B cell (primary cell): ENCODE measurements around the gene PLBD1. TPM values are rescaled to one million over a fixed set of nuclear protein-coding genes. Genes with fewer than 3 reads are reported as not detected.

Experiments used
- ATAC-seq: fragments of 200-7000 bp; cut with Tn5 transposase; one replicate; pipeline ENCODE4 v1.10.0; 2021; ENCODE audit warnings: low read depth, mild to moderate bottlenecking, moderate number of reproducible peaks, moderate library complexity
- CTCF ChIA-PET: fragments of 350-600 bp; sonication (Branson Sonifier 250); formaldehyde crosslinking; loops from one replicate; lab custom pipeline; 2021; ENCODE audit warnings: antibody characterized with exemption, inconsistent platforms; lab: Charles Lee
- POLR2A ChIA-PET: fragments of 350-600 bp; sonication (Branson Sonifier 250); formaldehyde crosslinking; loops from one replicate; lab custom pipeline; 2021; ENCODE audit warnings: antibody characterized with exemption; lab: Charles Lee
- DNase-seq: peaks from one replicate; pipeline ENCODE4 v3.0.0; 2013
- H2AFZ ChIP-seq: 2 replicates; pipeline ENCODE4 v1.6.1; 2012; ENCODE audit warnings: mild to moderate bottlenecking, low read depth, low read length; ENCODE audit not compliant: insufficient read depth, poor library complexity, severe bottlenecking
- H3K27ac ChIP-seq, 2 donors: 1 replicate in 1 of 2; 2 replicates in 1 of 2; pipeline ENCODE4 v1.5.1; 2012 to 2013; ENCODE audit warnings: low read length in 2 of 2, mild to moderate bottlenecking in 2 of 2, moderate library complexity in 1 of 2
- H3K27me3 ChIP-seq, 4 experiments: fragments of 200-600 bp in 1 of 4; sonication (generic) in 1 of 4; replicated peaks in 1 of 4; 1 replicate in 2 of 4; 2 replicates in 2 of 4; pipeline versions ENCODE4 v1.6.1 to v1.7.0; 2013 to 2016; ENCODE audit warnings: low read length in 3 of 4, mild to moderate bottlenecking in 2 of 4, mixed read lengths in 1 of 4, moderate library complexity in 1 of 4; ENCODE audit not compliant: insufficient read depth in 4 of 4, control insufficient read depth in 3 of 4; ENCODE audit errors: control extremely low read depth in 1 of 4
- H3K36me3 ChIP-seq, 2 experiments: replicated peaks in 1 of 2; 1 replicate in 1 of 2; 2 replicates in 1 of 2; pipeline versions ENCODE4 v1.6.1 to v1.7.1; 2013; ENCODE audit warnings: low read length in 1 of 2; ENCODE audit not compliant: insufficient read depth in 2 of 2, control insufficient read depth in 1 of 2; ENCODE audit errors: control extremely low read depth in 1 of 2, extremely low read depth in 1 of 2
- H3K4me1 ChIP-seq, 2 donors: fragments of 200-600 bp in 1 of 2; sonication (generic) in 1 of 2; 1 replicate in 1 of 2; 2 replicates in 1 of 2; pipeline versions ENCODE4 v1.5.1 to v1.6.1; 2013 to 2017; ENCODE audit warnings: low read length in 2 of 2; ENCODE audit not compliant: control insufficient read depth in 2 of 2, insufficient read depth in 2 of 2
- H3K4me2 ChIP-seq: replicated peaks from 2 replicates; pipeline ENCODE3; 2012; ENCODE audit warnings: mild to moderate bottlenecking, low read depth, low read length; ENCODE audit not compliant: poor library complexity, severe bottlenecking
- H3K4me3 ChIP-seq, 5 experiments: fragments of 200-600 bp in 1 of 5; sonication (generic) in 1 of 5; 1 replicate in 3 of 5; 2 replicates in 2 of 5; pipeline versions ENCODE4 v1.5.1 to v1.7.0; 2011 to 2016; ENCODE audit warnings: low read length in 4 of 5, mild to moderate bottlenecking in 4 of 5, low read depth in 2 of 5, control low read depth in 1 of 5, moderate library complexity in 1 of 5; ENCODE audit not compliant: insufficient read depth in 1 of 5; ENCODE audit errors: control extremely low read depth in 1 of 5, extremely low read depth in 1 of 5
- H3K79me2 ChIP-seq: fragments of 200-600 bp; sonication (generic); one replicate; pipeline ENCODE4 v1.6.0; 2016; ENCODE audit warnings: low read length; ENCODE audit not compliant: control insufficient read depth, insufficient read depth
- H3K9ac ChIP-seq: fragments of 200-600 bp; sonication (generic); 2 replicates; pipeline ENCODE4 v1.6.1; 2017; ENCODE audit warnings: mild to moderate bottlenecking, low read length, moderate library complexity
- H3K9me3 ChIP-seq, 3 donors: one replicate each; pipeline versions ENCODE4 v1.6.1 to v1.7.1; 2013; ENCODE audit warnings: low read length in 2 of 3; ENCODE audit not compliant: control insufficient read depth in 2 of 3, insufficient read depth in 1 of 3; ENCODE audit errors: control extremely low read depth in 1 of 3
- H4K20me1 ChIP-seq: 2 replicates; pipeline ENCODE4 v1.6.0; 2012; ENCODE audit warnings: mild to moderate bottlenecking, low read length; ENCODE audit not compliant: insufficient read depth, control insufficient read depth, poor library complexity, severe bottlenecking
- H3K27ac Mint-ChIP-seq: one replicate; pipeline ENCODE4 v1.8.0; 2021; ENCODE audit warnings: mixed read lengths
- H3K27me3 Mint-ChIP-seq: one replicate; pipeline ENCODE4 v1.8.0; 2021; ENCODE audit warnings: mixed read lengths
- H3K4me1 Mint-ChIP-seq: one replicate; pipeline ENCODE4 v1.8.0; 2021; ENCODE audit warnings: mixed read lengths
- H3K4me3 Mint-ChIP-seq: one replicate; pipeline ENCODE4 v1.8.0; 2021; ENCODE audit warnings: mixed read lengths
- H3K9me3 Mint-ChIP-seq: one replicate; pipeline ENCODE4 v1.8.0; 2022; ENCODE audit warnings: mixed read lengths; ENCODE audit not compliant: insufficient read depth
- EZH2 ChIP-seq: IDR thresholded peaks from 2 replicates; pipeline ENCODE4 v1.6.1; 2012; ENCODE audit warnings: borderline replicate concordance, low read depth, mild to moderate bottlenecking, moderate library complexity, low read length; ENCODE audit not compliant: insufficient read depth, poor library complexity, severe bottlenecking
- WGBS: methylation state at CpG from one replicate; pipeline ENCODE4 v1.1.5; 2013; ENCODE audit warnings: missing lambda C conversion rate; ENCODE audit not compliant: insufficient coverage; 5-methylcytosine and 5-hydroxymethylcytosine counted together
- intact Hi-C: fragments of 100-400 bp; cut with micrococcal nuclease; formaldehyde crosslinking; loops from one replicate; pipeline ENCODE4 v1.10.0; 2022
- polyA plus RNA-seq: library from polyadenylated mRNA; depleted of rRNA; stranded (reverse); fragments of >200 nt; gene quantifications from 2 replicates; pipeline ENCODE4 v1.2.3, GENCODE V29; 2012
- total RNA-seq, 2 donors: library from RNA; stranded (reverse); fragments of 120-200 nt in 1 of 2; gene quantifications; 1 replicate in 1 of 2; 2 replicates in 1 of 2; pipeline versions ENCODE4 v1.2.3 to v1.2.4, GENCODE V29; 2013 to 2022
- TF ChIP-seq, protein P1 (sequence below): fragments of 200-600 bp; IDR thresholded peaks from one replicate; pipeline ENCODE4 v1.8.0; 2022; ENCODE audit warnings: antibody characterized with exemption, mild to moderate bottlenecking

PLBD1 gene
- total and polyA plus RNA-seq, 2 donors (not counting 1 experiment from before 2014, with no cell fraction given) = 1.1 to 1.6 TPM

DNA sequence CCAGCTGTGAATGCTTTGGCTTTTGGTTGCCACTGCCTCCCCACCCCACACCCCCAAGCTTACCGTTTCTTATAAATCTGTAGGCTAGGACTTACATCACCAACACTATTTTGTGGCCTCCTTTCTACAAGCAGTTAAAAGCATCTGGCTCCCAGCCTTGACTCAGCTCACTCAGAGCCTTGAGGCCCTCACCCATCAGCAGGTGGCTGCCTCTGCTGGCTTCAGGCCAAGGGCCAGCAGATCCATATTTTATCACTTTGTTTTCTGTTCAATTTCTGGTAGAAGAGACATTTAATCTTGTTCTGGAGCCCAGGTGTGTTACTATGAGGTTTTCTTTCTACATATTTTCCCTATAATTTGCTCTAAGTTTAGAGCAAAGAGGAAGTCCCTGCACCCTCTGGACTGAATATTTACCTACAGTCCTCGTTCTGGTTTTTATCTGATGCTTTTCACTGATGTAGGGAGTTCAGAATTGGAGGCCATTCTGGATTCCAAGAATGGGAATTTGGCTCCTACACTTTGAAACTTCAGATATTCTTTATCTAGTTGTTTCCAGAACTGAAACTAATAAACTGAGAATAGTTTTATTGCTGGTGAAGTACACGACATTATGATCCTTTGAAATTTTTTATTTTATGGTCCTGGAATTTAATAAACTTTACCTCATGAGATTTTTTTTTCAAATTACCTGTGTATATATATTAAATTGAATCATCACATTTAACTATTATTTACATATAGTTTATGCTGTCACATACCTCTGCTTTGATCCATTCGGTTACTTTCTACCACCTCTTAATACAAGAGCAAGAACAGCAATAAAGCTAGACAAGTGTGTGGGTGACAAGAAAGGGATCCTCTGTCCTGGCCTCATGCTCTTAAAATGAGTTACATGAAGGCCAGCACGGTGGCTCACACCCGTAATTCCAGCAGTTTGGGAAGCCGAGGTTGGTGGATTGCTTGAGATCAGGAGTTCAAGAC is 22.2 kb downstream of the PLBD1 start:
- TF ChIP-seq, protein P1, sequence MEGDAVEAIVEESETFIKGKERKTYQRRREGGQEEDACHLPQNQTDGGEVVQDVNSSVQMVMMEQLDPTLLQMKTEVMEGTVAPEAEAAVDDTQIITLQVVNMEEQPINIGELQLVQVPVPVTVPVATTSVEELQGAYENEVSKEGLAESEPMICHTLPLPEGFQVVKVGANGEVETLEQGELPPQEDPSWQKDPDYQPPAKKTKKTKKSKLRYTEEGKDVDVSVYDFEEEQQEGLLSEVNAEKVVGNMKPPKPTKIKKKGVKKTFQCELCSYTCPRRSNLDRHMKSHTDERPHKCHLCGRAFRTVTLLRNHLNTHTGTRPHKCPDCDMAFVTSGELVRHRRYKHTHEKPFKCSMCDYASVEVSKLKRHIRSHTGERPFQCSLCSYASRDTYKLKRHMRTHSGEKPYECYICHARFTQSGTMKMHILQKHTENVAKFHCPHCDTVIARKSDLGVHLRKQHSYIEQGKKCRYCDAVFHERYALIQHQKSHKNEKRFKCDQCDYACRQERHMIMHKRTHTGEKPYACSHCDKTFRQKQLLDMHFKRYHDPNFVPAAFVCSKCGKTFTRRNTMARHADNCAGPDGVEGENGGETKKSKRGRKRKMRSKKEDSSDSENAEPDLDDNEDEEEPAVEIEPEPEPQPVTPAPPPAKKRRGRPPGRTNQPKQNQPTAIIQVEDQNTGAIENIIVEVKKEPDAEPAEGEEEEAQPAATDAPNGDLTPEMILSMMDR = no peak
- TF ChIP-seq EZH2 = no peak
- no peaks in the 10 kb centered on the region for H3K9me3 Mint-ChIP-seq
- H3K9ac ChIP-seq = no peak overlapping the region
- no peak overlapping the region for H3K4me3 Mint-ChIP-seq
- no peaks in the 10 kb centered on the region for H3K4me1 ChIP-seq
- no peak overlapping the region for H3K4me2 ChIP-seq
- CTCF ChIA-PET = no interaction called here
- no peak overlapping the region for H3K27ac Mint-ChIP-seq
- H3K36me3 ChIP-seq = no peaks in the 10 kb centered on the region
- H3K79me2 ChIP-seq = no peaks in the 10 kb centered on the region
- H4K20me1 ChIP-seq = no peaks in the 10 kb centered on the region
- H3K4me3 ChIP-seq = no peak overlapping the region
- no peak overlapping the region for H3K27ac ChIP-seq
- H2AFZ ChIP-seq = no peak overlapping the region
- POLR2A ChIA-PET = no interaction called here
- ATAC-seq = no peak
- peaks cover 2% of the 10 kb centered on the region for H3K4me1 Mint-ChIP-seq
- H3K27me3 Mint-ChIP-seq = no peaks in the 10 kb centered on the region
- WGBS = 100% methylated on average over 1 of the region's 7 CpGs
- intact Hi-C loops = no loop called here
- DNase-seq = no peak
- no peaks in the 10 kb centered on the region for H3K27me3 ChIP-seq
- no peaks in the 10 kb centered on the region for H3K9me3 ChIP-seq
